Measurements from ENCODE around the gene CUEDC2.
A peak's percentile ranks its signal among the peaks of the same experiment; 100 is the strongest.

Gene CUEDC2, protein sequence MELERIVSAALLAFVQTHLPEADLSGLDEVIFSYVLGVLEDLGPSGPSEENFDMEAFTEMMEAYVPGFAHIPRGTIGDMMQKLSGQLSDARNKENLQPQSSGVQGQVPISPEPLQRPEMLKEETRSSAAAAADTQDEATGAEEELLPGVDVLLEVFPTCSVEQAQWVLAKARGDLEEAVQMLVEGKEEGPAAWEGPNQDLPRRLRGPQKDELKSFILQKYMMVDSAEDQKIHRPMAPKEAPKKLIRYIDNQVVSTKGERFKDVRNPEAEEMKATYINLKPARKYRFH

DNA sequence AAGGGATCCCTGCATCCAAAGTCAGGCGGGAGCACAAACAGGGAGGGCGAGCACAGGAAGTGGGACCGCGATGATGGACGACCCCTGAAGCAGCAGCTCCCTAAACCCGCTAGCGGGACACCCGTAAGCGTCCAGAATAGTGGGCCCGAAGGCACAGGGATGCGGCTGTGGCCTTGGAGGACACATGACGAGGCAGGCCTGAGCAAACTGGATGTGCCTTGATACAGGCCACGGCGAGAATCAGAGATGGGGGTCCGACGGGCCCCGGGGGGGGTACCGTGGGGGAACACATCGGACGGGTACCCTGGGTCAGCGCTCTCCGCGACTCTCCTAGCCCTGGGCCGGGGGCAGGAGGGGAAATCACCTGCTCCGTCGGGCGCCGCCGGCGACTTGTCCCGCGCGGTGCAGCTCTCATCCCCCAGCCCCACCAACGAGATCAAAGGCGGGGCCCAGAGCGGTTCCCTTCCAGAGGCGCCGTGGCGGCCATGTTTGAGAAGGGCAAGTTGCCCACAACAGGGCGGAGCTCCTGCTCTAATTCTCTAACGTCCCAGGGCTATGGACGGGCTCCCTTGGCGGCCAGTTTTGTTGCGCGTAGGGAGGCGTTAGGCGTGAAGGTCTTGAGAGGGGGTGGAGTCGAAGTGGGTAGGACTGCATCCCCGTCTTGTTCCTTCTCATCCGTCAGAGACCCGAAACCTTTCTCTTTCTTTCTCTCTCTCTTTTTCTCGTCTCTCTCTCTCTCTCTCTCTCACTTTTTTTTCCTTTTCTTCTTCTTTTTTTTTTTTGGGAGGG lies at the start of gene CUEDC2:
Gene CUEDC2 (minus strand): TSS at position 413 of the 789 bp plus-strand sequence. CDS start 7,386 bp downstream, outside the sequence.
- peak; percentile 91 for DNase-seq (ENCODE audit: low read depth)

DNA sequence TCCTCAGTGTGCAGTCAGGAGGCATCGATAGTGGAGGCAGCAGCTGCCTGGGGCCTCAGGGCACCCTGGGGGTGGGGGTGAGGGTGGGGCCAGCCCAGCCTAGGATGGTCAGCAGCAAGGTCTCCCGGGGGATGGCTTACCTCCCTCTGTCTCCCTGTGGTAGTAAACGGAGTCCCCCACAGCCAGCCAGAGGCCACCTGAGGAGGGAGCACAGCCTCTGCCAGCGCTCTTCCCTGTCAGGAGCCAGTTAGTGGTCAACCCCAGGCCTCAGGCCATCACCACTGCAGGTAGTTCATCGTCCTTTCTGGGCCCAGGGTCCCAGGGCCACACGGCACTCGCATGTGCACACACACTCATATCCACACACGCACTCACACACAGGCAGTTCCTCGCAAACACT lies 48.0 kb upstream of the CUEDC2 start:
- DNase-seq (ENCODE audit: low read depth) = no peak

DNA sequence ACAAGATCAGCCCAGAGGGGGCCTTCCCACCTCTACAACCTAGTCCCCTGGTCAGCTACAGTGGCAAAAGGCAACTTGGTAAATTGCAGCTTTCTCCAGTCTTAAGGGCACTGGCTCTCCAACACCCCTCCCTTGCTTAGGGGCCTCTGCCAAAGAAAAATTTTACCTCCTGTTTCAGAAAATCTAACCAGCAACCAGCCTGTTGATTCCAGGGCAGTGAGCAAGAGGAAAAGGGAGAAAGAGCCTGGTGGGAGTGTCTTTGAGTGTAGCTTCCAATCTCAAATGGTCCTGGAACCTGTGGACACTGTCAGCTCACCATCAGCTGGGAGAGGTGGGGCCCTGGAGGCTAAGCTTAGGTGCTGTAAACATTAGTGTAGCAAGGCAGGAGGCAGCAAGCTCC lies 47.3 kb upstream of the CUEDC2 start:
- DNase-seq (ENCODE audit: low read depth) = no peak

DNA sequence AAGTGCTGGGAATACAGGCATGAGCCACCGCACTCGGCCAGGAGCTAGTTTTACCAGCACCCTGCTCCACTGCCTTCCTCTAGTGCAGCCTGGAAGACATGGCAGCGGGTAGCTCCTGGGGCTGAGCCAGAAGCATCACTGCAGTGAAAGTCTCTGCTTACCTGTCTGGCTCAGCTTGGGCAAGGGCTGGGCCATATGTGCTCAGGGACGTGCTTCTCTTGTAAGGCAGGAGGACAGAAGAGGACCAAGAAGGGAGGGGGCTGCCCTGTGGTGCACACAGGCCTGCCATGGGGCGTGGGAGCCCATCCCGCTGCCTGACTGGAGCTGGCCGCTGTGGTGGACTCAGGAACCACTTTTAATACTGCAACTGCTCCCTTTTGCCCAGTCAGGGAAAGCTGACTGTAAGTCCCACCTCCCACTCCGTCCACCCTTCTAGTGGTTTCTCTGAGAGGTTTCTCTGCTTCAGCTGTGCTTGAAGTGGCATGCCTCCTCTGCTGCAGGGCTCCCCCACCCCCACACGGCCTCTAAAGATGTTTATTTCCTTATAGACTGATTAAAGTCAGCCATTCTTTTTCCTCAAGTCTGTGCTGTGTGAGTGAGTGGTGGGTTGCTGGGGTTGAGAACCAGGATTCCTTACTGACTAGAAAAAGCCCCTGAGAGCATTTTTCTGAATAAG lies 44.2 kb upstream of the CUEDC2 start:
- no peak for DNase-seq (ENCODE audit: low read depth)

GRCh38 chr10:102475451-102476040 lies 43.2 kb upstream of the CUEDC2 start:
- no peak for DNase-seq (ENCODE audit: low read depth)

DNA sequence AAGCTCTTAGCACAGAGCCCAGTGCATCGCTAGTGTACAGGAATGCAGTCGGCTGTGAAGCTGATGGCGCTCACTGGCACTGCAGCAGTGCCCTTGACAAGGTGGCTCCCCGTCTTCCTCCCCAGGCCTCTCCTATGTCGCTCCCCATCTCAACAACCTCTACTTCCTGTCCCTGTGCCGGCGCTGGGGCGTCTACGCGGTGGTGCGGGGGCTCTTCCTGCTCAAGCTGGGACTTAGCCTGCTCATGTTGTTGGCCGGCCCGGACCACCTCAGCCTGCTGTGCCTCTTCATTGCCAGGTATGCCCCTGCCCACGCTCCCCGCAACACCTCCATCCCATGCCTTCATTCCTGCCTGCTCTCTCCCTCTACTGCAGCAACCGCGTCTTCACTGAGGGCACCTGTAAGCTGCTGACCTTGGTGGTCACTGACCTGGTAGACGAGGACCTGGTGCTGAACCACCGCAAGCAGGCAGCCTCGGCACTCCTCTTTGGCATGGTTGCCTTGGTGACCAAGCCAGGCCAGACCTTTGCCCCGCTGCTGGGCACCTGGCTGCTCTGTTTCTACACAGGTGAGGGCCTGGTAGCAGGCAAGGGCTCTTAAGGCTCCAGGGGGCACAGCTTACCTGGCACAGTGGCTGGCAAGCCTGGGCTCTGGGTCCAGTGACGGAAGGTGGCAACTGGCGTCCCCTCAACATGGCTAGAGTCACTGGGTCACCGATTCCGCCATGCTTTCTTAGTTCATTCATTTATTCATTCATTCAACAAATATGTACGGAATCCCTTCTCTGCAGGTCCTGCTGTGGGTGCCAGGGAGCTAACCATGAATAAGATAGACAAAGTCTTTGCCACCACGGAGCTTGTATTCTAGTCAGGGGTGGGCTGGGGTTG lies 41.3 kb upstream of the CUEDC2 start:
- DNase-seq (ENCODE audit: low read depth) = no peak

DNA sequence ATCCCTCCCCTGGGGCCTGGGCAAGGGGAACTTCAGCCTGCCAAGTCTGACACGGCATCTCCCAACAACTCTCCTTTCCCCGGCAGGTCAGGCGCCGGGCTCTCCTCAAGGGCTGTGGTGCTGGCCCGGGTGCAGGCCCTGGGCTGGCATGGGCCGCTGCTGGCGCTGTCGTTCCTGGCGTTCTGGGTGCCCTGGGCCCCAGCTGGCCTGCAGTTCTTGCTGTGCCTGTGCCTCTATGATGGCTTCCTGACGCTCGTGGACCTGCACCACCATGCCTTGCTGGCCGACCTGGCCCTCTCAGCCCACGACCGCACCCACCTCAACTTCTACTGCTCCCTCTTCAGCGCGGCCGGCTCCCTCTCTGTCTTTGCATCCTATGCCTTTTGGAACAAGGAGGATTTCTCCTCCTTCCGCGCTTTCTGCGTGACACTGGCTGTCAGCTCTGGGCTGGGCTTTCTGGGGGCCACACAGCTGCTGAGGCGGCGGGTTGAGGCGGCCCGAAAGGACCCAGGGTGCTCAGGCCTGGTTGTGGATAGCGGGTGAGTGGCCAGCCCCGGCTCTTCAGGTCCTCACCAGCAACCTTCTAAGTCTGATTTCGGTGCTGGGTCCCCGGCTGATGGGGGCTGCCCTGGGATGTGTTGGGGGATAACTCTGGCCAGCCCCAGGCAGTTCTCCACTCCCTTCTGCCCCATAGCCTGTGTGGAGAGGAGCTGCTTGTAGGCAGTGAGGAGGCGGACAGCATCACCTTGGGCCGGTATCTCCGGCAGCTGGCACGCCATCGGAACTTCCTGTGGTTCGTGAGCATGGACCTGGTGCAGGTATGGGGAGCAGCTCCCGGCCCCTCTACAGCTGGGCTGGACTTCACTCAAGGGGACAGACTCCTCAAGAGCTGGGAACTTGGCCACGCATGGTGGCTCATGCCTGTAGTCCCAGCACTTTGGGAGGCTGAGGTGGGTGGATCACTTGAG lies 38.5 kb upstream of the CUEDC2 start:
- DNase-seq (ENCODE audit: low read depth) = no peak

GRCh38 chr10:102468683-102469082 lies 36.3 kb upstream of the CUEDC2 start:
- no peak for DNase-seq (ENCODE audit: low read depth)

DNA sequence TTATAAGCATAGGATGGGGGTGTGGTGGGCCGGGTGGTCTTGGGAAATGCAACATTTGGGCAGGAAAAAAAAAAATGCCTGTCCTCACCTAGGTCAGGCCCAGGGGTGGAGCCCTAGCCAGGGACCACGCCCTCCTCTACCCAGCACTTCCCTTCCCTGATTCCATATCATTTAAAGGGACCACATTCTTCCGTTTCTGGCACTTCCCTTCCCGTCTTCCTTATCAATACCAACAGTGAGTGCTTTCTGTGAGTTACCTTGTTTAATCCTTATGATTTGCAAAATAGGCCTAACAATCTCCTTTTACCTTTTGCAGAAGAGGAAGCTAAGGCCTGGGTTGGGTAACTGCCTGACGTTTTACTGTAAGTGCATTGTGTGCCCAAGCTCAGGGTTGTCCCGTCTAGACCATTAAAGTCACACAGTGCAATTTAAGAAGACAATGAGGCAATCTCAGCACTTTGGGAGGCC lies 35.6 kb upstream of the CUEDC2 start:
- DNase-seq (ENCODE audit: low read depth) = no peak

GRCh38 chr10:102467318-102467717 lies 34.9 kb upstream of the CUEDC2 start:
- DNase-seq (ENCODE audit: low read depth) = no peak

GRCh38 chr10:102465466-102465865 lies 33.1 kb upstream of the CUEDC2 start:
- no peak for DNase-seq (ENCODE audit: low read depth)

DNA sequence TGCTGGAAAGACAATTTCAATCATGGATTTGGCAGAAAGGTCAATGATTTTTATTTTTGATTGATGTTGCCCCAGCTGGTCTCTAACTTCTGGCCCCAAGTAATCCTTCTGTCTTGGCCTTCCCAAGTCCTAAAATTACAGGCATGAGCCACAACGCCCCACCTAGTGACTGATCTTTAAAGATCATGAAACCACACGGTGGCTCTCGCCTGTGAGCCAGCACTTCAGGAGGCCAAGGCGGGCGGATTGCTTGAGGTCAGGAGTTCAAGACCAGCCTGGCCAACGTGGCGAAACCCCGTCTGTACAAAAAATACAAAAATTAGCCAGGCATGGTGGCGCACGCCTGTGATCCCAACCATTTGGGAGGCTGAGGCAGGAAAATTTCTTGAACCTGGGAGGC lies 31.6 kb upstream of the CUEDC2 start:
- no peak for DNase-seq (ENCODE audit: low read depth)

DNA sequence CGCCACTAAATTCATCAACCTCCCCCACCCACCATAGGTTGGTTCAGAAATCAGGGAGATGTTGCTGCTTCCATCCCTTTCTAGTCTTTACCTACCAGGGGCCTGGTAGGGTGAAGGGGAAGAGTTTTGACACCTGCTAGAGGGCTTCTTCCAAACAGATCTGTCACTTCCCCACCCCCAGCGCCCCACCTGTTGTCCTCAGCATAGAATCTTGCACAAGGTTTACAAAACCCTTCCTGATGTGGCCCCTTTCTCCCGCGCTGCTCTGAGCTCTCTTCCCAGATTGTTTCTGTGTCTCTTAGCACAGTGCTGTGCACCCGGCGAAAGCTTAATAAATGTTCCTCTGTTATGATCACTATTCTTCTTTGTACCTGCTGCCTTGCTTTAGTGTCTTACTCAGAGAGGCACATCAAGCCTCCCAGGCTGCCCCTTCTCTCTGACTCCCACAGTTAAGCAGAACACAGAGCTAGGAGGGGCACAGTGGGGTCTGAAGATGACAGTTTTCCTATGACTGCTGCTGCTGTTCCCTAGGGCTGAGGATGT lies 30.2 kb upstream of the CUEDC2 start:
- no peak for DNase-seq (ENCODE audit: low read depth)

GRCh38 chr10:102461187-102462054 lies 29.0 kb upstream of the CUEDC2 start:
- DNase-seq (ENCODE audit: low read depth) = peak; percentile 43

DNA sequence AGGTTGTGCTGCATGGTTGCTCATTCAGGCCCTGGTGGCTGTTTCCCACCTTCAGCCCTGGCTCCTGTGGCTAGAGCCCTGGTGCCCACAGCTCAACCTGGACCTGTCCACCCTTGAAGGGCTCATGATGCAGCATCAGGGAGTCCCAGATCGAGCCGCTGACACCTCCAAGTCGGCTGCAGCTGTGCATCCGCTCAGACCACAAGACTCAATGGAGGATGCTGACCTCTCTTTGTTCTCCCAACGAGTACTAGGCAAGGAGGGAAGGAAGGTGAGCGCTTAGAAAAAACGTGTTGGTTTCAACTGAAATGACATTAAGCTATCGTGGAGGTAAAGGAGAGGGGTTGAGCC lies 28.4 kb upstream of the CUEDC2 start:
- DNase-seq (ENCODE audit: low read depth) = no peak

GRCh38 chr10:102458656-102459055 lies 26.3 kb upstream of the CUEDC2 start:
- DNase-seq (ENCODE audit: low read depth) = no peak

DNA sequence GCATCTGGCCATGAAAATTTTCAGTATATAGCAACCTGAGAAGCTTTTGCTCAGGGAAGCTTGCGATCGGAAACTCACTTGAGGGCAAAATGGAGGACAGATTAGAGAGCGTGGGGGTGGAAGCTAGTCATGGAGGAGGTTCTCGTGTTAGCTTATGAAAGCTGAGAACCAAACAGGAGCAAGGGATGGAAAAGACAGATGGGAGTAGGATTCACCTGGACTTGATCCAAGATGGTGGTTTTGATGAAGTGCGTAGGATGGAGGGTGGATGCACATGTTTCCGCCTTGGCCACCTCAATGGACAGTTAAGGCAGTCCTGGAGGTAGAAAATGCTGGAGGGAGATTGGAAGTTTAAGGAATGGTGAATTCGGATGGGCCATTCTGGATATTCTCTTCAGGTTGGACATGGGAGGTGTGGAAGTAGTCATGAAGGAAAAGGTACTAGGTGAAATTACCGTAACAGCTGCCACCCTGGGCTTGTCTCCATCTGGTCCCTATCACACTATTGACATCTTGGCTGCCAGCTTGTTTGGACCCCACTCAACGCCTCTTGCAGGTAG lies 25.3 kb upstream of the CUEDC2 start:
- DNase-seq (ENCODE audit: low read depth) = no peak

DNA sequence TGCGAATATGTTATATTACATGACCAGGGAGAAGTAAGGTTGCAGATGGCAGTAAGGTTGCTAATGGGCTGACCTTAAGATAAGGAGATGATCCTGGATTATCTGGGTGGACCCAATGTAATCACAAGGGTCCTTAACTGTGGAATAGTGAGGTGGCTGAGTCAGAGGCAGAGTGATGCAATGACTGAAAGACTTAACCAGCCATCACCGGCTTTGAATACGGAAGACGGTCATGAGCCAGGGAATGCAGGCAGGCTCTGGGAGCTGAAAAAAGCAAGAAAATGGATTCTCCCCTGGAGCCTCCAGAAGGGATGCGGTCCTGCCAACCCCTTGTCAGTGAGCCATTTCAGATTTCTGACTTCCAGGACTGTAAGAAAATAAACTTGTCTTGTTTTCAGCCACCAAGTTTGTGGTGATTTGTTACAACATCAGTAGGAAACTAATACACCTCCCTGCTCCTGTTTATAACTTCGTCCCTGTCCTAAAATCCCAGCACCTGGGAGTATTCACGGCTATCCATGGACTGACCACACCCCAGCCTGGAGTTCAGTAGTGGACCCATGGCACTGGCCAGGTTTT lies 23.6 kb upstream of the CUEDC2 start:
- peak; percentile 74 for DNase-seq (ENCODE audit: low read depth)

Data from GM04504 (cell line).